ENCODE measurements around the gene TBCE.

GRCh38 chr1:235329139-235329902 lies 37.9 kb upstream of the TBCE start:
- TF ChIP-seq CTCF (IDR thresholded peaks at IDR 0.05) (peak in 1 of 5 experiments; percentile 19), POLR2A (IDR thresholded peaks at IDR 0.05) (no peak)
